ENCODE data around the gene MUC21. TPM values are rescaled to one million over a fixed set of nuclear protein-coding genes. Genes with fewer than 3 reads are reported as not detected.

Gene MUC21
- total and polyA plus RNA-seq, 2 of the 8 experiments (the other 6 are each of a cell fraction or from before 2014, with no cell fraction given): not detected

- no peak overlapping the region; the same call in 1 of the 2 replicates for H4K8ac ChIP-seq (ENCODE audit: extremely low read depth, insufficient read depth, low read length)
- no peak overlapping the region for H2BK12ac ChIP-seq (ENCODE audit: low read depth, low read length)
- no peaks in the 10 kb centered on the region for H3K79me2 ChIP-seq (ENCODE audit: control insufficient read depth in 1 of 2, insufficient read depth in 2 of 2, low read length in 2 of 2)
- H3K27ac ChIP-seq (ENCODE audit: low read depth, low read length): no peak overlapping the region
- H3K4ac ChIP-seq (replicated peaks; ENCODE audit: insufficient read length, low read depth, low read length): no peak overlapping the region
- no peaks in the 10 kb centered on the region for H3K36me3 ChIP-seq (ENCODE audit: control insufficient read depth in 2 of 4, insufficient read depth in 4 of 4, low read length in 3 of 4)
- no peak overlapping the region for H2AFZ ChIP-seq (ENCODE audit: low read length)
- no peak overlapping the region for H2BK120ac ChIP-seq (replicated peaks; ENCODE audit: low read depth, low read length)
- 85% methylated on average over 6 of the region's 6 CpGs; no CpG with 5 or more reads in 1 of the 2 experiments for WGBS, 2 experiments (ENCODE audit: extremely low coverage in 1 of 2, insufficient coverage in 1 of 2, insufficient read length in 1 of 2, insufficient replicate concordance in 2 of 2, low coverage in 1 of 2, low lambda C conversion rate in 2 of 2, missing lambda C conversion rate in 1 of 2)
- H4K5ac ChIP-seq (ENCODE audit: insufficient read length, low read depth, low read length): no peak overlapping the region
- H3K27me3 ChIP-seq (replicated peaks in 1 of 4; ENCODE audit: control insufficient read depth in 3 of 4, extremely low read depth in 1 of 4, insufficient read depth in 3 of 4, low read length in 3 of 4): no peaks in the 10 kb centered on the region; a peak in 1 of 7 replicates
- H4K91ac ChIP-seq (replicated peaks; ENCODE audit: insufficient read length, low read length): no peak overlapping the region
- no peak overlapping the region for H3K4me3 ChIP-seq (ENCODE audit: extremely low read depth in 1 of 4, insufficient read depth in 2 of 4, low read depth in 3 of 4, low read length in 4 of 4)
- H2BK15ac ChIP-seq (ENCODE audit: low read length): no peak overlapping the region
- H3K79me1 ChIP-seq (ENCODE audit: low read depth, low read length): no peaks in the 10 kb centered on the region
- ChIA-PET POLR2A (ENCODE audit: partially characterized antibody) (no interaction called here), CTCF (ENCODE audit: partially characterized antibody) (interaction anchor here (0.9 to 6.5 kb wide), 5 partner anchors 11 to 147 kb away, joined by 3 to 52 read pairs (median 4); partner anchors contain the start of gene VARS2)
- no peak overlapping the region for H3K9ac ChIP-seq (replicated peaks in 1 of 4; ENCODE audit: extremely low read depth in 1 of 4, low read depth in 3 of 4, low read length in 3 of 4)
- no peak overlapping the region for H2AK5ac ChIP-seq (ENCODE audit: low read depth, low read length)
- H3K23me2 ChIP-seq (ENCODE audit: low read depth, low read length): 0 out of 2 replicates have a peak, but pooled peaks cover 2% of the 10 kb centered on the region
- DNase-seq (ENCODE audit: low read depth in 1 of 2, low spot score in 2 of 2) (no peak), FAIRE-seq (no peak)
- H3K18ac ChIP-seq (ENCODE audit: extremely low read depth, low read length): no peak overlapping the region
- no peak overlapping the region for H3K56ac ChIP-seq (replicated peaks; ENCODE audit: insufficient read length, low read depth, low read length)
- no peak overlapping the region for H3K4me2 ChIP-seq (ENCODE audit: insufficient read depth in 1 of 2, low read depth in 2 of 2, low read length in 2 of 2)
- peaks cover 3 to 8% (median 5%) of the 10 kb centered on the region in 4 experiments for H3K4me1 ChIP-seq (replicated peaks in 1 of 4; ENCODE audit: control insufficient read depth in 3 of 4, insufficient read depth in 4 of 4, low read length in 3 of 4)
- H2BK20ac ChIP-seq (ENCODE audit: low read length): no peak overlapping the region
- no peak overlapping the region for H3K14ac ChIP-seq (ENCODE audit: insufficient read length)
- no peaks in the 10 kb centered on the region for H4K20me1 ChIP-seq (replicated peaks in 1 of 2; ENCODE audit: control insufficient read depth in 1 of 2, insufficient read depth in 2 of 2, low read length in 2 of 2)
- H3K23ac ChIP-seq (ENCODE audit: insufficient read length): no peak overlapping the region
- TF ChIP-seq SP2 (IDR thresholded peaks at IDR 0.05; ENCODE audit: low read length) (no peak), KDM5A (IDR thresholded peaks at IDR 0.05; ENCODE audit: low read length) (no peak), CTBP2 (IDR thresholded peaks at IDR 0.05; ENCODE audit: borderline replicate concordance, insufficient read depth, insufficient read length, low read length) (no peak), POLR2AphosphoS5 (IDR thresholded peaks at IDR 0.05; ENCODE audit: low read depth, low read length) (no peak), POLR2A (IDR thresholded peaks at IDR 0.05; ENCODE audit: control extremely low read depth in 1 of 2, low read depth in 2 of 2, low read length in 2 of 2) (no peak)
- no peak overlapping the region for H2BK5ac ChIP-seq (ENCODE audit: low read depth, low read length)
- no peaks in the 10 kb centered on the region for H3K9me3 ChIP-seq (ENCODE audit: insufficient read depth in 2 of 2, low read depth in 1 of 2, low read length in 1 of 2)
Observed at GRCh38 chr6:30937265-30937664, 46.3 kb upstream of the MUC21 start.
